HG03378 (cell line): ENCODE measurements around the gene TNFRSF18.
"Not testable (repeated sequence)": the region's sequence is repeated elsewhere in the genome, so short reads cannot be mapped to it uniquely, and the experiment has no call there.

Source experiments
- ATAC-seq: cut with Tn5 transposase; IDR thresholded peaks from one replicate; pipeline ENCODE4 v1.9.1; 2021; ENCODE audit warnings: mild to moderate bottlenecking, moderate library complexity; ENCODE audit not compliant: unreplicated experiment

The TNFRSF18 gene

DNA sequence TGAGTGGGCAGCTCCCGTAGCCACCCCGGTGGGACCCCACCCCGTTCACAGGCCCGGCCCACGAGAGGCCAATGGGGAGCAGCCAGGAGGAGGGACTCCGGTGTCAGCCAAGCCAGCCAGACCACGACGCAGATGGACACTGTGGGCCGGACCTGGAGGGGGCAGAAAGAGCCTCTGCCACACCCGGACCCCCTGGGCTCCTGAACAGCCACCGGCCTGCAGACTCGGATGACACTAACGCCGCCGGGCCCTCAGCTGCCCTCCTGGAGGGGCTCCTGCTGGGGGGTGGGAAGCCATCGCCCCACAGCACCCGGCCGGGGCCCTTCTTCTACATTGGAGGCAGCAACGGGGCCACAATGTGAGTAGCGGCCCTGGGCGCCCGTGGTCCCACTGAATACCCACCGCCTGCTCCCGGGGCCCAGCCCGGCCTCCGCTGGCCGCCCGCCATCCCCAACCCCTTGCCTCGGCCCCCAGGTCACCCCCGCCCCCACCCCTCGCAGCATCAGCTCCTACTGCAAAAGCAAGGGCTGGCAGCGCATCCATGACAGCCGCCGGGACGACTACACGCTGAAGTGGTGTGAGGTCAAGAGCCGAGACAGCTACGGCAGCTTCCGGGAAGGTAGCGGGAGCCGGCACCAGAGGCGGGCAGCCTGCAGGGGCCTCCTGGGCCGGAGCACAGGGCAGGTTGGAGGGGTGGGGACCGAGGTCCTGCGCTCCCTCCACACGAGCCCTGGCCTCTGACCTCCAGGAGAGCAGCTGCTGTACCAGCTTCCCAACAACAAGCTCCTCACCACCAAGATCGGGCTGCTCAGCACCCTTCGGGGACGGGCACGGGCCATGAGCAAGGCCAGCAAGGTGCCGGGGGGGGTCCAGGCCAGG lies 26.2 kb downstream of the TNFRSF18 start:
- ATAC-seq = no peak

DNA sequence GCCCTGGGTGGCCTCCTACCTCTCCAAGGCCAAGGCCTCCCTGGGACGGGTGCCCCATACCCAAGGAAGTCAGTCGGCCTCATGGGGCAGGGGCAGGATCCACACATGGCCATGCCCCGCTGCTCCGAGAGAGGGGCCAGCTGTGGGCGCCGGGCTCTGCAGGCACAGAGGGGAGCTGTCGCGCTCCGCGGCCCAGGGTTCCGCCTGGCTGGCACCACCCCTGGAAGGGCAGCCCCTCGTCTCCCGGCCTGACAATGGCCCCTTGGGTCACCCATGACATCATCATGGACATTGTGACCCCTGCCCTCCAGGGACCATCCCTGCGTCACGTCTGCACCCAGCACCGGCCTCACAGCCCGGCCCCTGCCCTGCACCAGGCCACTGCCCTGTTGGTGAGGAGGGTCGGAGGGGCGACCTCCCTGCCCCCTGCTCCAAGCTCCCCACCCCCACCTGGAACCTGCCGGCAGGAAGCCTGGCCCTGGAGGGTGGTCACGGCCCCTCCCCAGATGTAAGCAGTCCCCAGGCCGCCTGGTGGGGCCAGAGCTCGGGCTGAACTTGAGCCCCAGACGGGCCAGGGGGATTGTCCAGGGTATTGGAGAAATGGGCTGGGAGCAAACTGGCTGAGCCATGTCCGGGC lies 26.9 kb downstream of the TNFRSF18 start:
- no peak for ATAC-seq

DNA sequence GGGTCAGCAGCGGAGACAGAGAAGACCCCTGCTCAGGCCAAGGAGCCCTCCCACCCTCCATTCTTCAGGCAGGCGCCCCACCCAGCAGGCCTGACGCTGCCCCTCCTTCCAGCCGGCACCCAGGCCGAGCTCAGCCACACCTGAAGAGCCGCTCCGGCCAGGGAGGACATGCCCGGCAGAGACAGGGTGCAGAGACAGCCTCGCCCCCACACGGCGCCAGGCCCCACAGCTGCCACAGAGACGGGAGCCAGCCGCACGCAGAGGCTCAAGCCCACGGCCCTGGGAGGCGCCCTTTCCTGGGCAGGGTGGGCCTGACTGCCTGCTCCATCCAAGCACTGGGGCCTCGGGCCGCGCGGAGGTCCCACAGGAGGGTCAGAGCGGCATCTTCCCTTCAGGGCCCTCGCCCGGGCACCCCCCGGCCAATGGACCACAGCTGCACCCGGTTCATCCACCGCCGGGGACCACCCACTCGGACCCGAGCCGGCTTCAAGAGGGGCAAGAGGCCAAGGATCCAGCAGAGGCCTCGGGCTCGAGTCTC lies 27.5 kb downstream of the TNFRSF18 start:
- ATAC-seq = no peak

DNA sequence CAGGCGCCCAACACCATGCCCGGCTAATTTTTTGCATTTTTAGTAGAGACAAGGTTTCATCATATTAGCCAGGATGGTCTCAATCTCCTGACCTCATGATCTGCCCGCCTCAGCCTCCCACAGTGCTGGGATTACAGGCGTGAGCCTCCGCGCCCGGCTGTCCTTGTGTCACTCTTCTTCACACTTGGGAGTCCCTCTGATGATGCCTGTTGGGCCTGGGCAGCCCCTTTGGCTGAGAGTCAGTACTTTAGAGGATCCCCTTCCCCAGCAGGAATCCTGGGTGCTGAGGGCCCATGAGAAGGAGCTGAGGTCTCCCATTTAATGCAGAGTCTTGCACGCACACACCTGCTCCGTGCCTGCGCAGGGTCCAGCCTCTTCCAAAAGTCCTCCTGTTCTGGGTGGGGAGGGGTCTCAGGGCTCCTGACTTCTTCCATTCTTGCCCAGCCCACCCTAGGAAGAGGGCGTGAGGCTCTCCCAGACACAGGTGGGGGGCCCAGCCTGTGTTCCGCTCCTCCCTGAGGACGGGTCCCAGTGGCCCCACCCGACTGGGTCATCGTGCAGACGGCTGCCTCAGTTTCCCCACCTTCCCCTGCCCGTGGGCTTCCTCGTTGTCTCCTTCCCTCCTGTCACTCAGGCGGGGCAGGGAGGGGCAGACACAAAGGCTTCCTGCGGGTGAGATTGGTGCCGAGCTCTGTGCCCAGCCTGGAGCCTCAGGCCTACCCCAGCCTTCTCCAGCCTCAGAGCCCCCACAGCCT lies 28.8 kb downstream of the TNFRSF18 start:
- ATAC-seq = no peak

DNA sequence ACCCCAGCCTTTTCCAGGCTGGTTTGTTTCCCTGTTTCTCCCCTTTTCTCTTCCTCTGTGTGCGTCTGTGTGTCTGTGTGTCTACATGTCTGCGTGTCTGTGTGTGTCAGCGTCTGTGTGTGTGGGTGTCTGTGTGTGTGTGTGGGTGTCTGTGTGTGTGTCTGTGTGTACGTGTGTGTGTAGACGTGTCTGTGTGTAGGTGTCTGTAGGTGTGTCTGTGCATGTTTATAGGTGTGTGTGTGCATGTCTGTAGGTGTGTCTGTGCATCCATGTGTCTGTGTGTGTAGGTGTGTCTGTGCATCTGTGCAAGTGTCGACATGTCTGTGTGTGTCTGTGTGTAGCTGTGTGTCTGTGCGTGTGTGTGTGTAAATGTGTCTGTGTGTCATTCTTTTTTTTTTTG lies 29.5 kb downstream of the TNFRSF18 start:
- no peak for ATAC-seq

DNA sequence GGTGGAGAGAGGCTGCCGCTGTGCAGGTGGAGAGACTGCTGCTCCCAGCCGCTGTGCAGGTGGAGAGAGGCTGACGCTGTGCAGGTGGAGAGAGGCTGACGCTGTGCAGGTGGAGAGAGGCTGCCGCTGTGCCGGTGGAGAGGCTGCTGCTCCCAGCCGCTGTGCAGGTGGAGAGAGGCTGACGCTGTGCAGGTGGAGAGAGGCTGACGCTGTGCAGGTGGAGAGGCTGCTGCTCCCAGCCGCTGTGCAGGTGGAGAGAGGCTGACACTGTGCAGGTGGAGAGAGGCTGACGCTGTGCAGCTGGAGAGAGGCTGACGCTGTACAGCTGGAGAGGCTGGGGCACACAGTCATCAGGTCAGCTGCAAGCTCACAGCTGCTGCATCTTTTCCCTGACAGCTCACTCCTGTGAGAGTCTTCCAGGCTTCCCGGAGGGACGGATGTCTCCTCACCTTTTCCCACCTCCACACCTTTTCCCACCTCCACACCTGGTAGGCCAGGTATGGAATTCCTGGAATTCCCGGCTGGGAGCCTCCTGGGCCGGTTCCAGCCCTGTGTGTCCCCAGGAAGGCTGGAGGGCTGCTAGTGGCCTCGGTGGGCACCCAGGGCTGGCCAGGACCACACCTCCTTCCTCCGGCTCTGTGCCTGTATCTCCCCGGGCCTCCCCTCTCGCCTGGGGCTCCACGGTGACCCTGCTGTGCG lies 30.2 kb downstream of the TNFRSF18 start:
- not testable (repeated sequence) for ATAC-seq

DNA sequence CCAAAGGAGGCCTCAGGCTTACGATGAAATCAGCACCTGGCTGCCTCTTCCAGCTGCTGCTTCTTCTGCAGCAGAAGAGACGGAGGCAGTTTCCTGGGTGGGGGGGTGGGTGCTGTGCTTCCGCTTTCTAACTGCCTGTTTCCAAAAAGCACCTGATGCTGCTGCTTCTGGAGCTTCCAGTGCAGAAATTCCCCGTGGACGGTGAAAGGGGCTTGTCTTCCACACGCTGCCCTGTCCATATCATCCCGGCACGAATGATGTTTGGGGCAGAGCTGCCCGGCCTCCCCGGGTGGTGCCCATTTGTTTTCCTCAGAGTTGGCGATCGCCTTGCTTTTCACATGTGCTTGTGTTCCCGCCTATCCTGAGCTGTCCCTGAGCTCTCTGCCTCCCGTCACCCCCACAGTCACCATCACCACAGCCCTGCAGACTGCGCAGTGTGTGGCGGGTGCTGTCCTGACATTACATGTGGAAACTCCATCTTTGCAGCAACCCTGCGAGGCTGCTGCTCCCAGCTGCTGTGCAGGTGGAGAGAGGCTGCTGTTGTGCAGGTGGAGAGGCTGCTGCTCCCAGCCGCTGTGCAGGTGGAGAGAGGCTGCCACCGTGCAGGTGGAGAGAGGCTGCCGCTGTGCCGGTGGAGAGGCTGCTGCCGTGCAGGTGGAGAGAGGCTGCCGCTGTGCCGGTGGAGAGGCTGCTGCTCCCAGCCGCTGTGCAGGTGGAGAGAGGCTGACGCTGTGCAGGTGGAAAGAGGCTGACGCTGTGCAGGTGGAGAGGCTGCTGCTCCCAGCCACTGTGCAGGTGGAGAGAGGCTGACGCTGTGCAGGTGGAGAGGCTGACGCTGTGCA lies 30.9 kb downstream of the TNFRSF18 start:
- no peak for ATAC-seq

DNA sequence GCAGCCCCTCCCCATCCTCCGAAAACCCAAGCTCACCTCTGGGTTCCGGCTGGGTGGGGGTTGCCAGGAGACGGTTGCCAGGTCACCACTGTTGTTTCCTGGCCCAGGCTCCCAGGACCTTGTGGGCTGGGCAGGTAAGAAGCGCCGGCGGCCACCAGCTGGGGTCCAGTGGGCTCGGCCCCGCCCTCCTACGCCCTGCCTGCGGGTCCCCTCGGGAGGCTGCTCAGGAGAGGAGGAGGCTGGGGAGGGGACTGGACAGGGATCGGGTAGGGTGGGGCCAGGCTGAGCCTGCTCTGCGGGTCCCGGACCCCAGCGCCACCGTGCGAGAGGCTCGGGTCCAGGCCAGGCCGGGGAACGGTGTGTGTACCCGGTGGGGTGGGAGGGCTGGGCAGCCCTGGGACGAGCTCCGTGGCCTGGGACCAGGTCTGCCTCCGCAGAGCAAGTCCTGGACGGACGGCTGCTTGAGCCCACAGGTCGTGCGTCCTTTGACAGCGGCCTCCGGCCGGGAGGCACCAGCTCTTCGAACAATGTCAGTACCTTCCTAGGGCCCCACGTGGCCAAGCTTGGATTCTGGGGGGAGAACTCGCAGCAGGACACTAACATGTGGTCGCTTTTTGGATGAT lies 32.5 kb downstream of the TNFRSF18 start, which contains the start of gene TTLL10:
Gene TTLL10, plus strand, starts transcription at position 88 of the 623 bp plus-strand sequence. CDS start 5,336 bp downstream, outside the sequence.
- no peak for ATAC-seq

DNA sequence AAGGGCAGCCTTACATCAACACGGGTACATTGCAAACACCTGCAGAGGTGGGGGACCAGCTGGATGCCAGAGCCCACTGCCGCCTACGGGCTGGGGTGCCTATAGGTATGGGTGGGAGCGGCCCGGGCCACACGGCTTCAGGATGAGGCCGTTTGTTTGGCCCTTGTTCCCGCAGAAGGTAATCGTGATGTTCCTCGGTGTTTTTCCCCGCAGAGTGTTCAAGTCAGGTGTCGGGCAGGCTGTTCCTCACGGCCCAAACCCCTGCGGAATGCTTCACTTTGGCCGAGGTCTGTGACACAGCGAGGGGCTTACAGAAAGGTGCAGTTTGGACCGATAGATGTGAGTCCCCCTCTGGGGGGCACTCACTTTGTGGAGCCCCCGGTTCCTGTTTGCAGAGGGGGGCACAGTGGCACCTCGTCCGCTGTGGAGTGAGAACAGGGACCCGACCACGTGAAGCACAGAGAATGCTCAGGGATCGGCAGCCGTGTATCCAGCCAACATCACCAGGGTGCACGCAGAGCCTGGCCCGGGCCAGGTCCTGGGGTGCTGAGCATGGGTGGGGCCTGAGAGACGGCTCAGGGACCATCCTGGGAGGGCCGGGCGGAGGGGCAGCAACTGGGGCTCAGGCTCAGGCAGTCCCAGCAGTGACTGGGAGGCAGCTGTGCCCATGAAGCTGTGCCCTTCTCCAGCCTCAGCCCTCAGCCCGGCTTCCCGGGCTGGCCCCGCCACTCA lies 33.2 kb downstream of the TNFRSF18 start:
- ATAC-seq = no peak

DNA sequence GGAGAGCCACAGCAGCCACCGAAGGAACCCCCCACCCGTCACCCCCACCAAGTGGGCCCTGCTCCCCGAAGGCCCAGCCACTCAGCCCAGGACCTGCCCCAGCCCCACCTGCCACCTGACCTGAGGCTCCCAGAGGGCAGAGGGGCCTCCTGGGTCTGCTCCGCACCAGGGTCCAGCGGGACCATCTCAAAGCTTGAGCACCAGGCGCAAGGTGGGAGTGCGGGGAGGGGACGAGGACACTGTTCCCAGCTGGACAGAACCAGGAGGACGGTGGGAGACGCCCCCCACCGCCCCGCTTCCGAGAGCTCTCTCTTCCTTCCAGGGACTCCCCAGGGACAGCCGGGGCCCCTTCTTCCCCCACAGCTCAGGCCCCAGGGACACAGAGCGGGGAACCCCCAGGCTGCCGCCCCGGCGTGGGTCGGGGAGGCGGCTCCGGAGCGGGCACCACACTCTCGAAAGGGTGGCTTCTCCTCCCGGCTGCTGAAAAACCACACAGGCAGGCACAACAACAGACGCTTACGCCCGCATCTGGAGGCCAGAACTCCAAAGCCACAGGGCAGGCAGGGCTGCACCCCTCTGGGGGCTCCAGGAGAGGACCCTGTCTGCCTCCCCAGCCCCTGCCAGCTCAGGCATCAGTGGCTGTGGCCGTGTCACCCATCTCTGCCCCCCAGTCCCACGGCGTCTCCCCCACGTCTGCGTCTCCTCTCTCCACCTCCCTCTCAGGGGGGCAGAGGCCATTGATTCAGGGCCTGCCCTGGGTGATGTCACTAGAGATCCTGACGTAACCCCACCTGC lies 34.6 kb downstream of the TNFRSF18 start:
- no peak for ATAC-seq

DNA sequence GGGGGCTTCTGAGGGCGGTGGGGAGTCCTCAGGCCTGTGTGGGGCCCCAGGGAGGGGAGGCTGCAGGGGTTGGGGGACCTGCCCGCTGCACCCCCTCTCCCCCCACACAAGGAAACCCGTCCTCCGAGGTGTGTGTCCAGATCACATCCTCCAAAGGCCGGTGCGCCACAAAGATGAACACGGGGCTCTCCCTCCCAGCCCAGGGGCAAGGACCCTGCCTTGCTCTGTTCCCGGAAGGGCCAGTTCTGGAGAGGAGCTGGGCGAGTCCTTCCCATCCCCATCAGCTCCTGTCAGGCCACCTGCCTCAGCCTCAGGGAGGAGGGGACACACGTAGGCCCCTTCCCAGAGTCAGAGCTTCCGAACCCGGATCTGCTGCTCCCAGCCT lies 35.2 kb downstream of the TNFRSF18 start:
- ATAC-seq = no peak

DNA sequence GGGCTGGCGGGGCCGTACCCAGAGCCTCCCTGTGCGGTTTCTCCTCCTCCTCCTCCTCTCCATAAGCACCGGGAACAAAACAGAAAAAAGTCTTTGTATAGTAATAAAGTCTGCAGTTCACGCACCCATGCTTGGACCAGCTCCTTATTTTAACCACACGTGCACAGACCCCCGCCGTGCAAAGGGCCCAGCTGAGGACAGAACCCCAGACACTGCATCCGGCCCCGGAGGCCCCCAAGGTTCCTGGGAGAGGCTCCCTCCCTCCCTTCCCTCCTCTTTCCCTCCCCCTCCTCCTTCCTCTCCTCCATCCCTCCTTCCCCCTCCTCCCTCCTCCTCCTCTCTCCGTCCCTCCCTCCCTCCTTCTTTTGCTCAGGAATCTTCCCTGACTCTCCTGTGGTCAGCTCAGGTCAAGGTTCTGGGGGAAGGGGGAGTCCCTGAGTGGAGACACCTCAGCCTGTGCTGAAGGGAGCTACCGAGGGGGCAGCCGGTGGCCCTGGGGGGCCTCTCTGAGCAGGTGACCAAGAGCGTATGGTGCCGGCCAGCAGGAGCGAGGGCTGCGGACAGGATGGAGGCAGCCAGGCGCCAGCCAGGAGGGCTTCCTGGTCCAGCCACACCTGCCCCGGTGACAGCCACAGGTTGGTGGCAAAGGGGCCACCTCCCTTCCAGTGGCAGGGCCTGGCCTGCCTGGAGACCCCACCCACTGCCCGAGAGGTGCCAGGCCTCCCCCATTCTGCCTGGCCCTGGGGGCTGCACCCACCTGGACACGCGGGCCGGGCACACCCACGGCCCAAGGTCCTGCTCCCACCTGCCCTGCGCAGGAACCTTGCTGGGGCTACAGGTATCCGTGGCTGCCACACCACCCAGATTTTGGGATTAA lies 35.9 kb downstream of the TNFRSF18 start:
- ATAC-seq = no peak

DNA sequence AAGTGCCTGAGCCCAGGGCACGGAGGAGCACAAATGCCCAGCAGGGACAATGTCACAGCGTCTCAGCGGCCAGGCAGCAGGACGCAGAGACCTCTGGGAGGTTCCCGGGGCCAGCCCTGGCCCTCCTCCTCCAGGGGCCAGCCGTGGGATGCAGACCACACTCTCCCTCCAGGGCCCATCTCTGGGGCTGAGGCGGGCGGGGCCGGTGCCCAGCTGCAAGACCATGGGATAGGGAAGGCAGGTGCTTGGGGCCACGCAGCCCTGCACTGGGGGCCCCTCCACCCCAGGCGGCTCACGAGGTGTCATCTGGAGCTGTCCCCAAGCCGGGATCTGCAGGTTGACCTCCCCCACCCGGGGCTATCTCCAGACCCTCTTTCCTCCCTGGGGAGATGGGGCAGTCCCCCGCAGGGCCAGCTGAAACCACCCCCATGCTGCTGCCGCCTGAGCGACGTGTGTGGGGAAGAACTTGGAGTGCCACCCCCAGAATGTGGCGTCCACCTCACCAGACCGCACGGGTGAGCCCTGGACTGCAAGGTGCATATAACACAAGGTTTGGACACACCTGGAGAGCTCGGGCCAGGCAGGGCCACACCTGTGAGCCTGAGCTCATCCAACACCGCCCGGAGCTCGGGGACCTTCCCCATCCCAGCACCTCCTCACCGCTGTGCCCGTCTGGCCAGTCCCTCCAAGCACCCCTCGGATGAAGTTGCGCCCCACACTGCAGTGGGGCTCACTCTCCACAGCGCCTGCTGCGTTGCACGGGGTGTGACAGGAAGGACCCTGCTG lies 36.8 kb downstream of the TNFRSF18 start:
- ATAC-seq = no peak

DNA sequence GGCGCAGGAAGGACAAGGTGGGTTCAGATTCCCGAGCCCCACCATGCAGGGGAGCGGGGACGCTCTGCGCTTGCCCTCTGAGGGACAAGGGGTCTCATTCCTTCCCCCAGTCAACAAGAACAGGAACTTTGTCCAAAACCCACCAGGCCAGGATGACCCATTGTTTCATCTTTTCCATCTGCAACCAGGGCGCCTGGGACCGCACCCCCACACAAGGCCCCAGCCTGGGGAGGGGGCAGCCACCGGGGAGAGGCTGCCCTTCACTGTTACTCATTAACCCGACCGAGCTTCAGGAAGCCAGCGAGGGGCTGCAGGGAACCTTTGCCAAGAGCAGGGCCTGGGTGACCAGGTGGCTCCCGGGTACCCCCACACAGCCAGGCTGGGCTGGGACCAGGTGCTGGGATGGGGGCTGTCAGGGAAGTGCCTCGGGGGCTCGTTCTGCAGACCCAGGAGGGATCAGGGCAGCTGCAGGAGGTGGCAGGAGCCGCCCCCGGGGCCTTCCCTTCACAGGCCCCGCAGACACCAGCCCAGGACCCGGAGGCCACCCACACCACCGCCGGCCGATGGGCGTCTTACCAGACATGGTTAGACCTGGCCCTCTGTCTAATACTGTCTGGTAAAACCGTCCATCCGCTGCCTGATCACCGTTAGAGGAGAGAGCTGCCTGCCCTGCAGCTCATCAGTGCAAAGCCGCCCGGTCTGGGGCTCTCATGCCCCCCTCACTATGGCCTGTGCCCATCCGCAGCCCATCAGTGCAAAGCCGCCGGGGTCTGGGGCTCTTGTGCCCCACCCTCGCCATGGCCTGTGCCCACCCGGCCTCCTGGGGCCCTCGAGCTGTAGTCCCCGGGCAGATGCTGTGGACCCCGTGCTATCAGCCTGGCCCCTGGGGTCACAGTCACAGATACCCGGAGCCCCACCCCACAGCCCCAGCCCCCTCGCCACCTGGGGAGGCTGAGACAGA lies 37.7 kb downstream of the TNFRSF18 start:
- ATAC-seq = no peak

DNA sequence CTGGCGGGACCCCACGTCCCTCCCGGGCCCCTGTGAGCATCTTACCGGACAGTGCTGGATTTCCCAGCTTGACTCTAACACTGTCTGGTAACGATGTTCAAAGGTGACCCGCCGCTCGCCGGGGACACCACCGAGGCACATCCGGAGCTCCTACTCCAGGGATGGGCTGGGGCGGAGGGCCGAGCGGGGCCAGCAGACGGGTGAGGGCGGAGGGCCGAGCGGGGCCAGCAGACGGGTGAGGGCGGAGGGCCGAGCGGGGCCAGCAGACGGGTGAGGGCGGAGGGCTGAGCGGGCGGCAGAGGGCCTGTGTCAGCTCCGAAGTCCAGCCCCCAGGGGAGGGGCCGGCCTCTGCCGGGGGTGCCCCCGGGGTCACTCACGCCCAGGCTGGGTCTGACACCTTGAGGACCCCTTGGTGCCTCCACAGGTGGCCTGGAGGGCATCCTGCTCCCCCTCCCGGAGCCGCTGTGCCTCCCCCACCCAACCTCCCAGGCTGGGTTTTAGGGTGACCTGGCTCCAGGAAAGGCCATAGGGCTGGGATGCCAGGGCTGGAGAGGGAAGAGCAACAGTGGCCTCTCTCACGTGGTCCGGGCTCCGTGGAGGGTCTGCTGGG lies 38.4 kb downstream of the TNFRSF18 start:
- ATAC-seq = no peak
